ENCODE measurements around the gene PIK3R3. TPM values are rescaled to one million over a fixed set of nuclear protein-coding genes. Genes with fewer than 3 reads are reported as not detected.

The PIK3R3 gene
- polyA plus RNA-seq, 12 donors: 13.2 to 19.9 (median 17.4) TPM; not detected in 1

DNA sequence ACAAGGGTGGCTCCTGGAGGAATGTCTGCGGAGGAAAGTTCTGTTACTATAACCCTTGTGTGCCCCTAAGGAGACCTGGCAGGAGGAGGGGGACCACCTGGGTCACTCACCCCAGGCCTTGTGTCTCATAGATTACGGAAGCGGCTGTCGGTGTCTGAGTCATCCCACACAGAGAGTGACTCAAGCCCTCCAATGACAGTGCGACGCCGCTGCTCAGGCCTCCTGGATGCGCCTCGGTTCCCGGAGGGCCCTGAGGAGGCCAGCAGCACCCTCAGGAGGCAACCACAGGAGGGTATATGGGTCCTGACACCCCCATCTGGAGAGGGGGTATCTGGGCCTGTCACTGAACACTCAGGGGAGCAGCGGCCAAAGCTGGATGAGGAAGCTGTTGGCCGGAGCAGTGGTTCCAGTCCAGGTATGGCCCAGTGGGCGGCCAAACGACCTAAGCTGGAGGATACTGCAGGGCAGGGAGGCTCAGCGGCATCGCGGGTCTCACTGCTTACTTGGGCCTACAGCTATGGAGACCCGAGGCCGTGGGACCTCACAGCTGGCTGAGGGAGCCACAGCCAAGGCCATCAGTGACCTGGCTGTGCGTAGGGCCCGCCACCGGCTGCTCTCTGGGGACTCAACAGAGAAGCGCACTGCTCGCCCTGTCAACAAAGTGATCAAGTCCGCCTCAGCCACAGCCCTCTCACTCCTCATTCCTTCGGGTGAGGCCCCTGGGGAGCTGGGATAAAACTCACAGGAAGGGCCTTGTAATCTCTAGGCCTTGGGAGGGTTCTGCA is 101.4 kb downstream of the PIK3R3 start:
- no peak for DNase-seq

- no peak for DNase-seq
Measured at GRCh38 chr1:46030074-46030870, 102.2 kb downstream of the PIK3R3 start.

DNA sequence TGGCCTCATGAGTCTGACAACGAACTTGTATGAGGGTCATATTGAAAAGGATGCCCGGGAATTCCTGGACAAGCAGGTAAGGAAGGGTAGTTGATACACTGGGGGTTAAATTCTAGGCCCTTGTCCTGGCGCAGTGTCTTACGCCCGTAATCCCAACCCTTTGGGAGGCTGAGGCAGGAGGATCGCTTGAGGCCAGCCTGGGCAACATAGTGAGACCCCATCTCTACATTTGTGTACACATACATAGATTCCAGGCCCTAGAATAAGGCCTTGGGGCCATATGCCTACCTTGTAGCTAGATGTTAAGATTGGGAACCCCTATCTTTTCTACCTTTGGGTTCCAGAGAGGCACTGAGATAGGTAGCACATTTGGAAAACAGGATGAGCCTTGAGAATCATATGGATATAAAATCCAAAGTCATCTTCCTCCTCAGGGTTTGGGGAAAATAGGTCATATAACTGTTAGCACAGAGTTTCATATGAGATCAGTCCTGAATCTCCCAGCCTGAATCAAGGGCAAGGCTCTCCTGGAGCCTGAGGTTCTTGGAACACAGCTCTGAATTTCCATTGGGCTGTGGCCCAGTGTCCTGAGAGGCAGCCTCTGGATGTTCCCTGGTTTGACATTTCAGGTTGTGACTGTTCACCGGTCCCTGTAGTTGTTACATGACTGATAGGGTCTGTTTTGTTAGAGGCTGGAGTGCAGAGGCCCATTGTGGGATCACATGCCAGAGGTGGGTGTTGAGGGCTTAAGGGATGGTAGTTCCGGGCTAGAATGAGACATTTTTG is 104.4 kb downstream of the PIK3R3 start:
- no peak for DNase-seq

DNA sequence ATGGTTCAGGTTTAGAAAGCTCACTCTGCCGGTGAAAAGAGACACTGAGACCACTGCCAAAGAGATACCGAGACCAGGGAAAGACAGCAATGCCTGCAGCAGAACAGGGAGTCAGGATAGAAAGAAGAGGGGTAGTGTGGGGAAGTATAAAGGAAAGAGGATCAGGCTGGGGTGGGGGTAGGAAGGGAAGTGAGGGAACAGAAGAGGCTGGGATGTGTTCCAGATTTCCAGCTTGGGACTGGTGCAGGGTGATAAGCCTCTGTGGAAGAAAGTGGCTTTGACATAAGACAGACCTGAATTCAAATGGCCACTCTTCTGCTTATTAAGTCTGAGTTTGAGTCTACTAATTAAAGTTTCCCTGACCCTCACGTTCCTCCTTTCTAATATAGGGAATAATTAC is 105.9 kb downstream of the PIK3R3 start:
- DNase-seq: no peak

DNA sequence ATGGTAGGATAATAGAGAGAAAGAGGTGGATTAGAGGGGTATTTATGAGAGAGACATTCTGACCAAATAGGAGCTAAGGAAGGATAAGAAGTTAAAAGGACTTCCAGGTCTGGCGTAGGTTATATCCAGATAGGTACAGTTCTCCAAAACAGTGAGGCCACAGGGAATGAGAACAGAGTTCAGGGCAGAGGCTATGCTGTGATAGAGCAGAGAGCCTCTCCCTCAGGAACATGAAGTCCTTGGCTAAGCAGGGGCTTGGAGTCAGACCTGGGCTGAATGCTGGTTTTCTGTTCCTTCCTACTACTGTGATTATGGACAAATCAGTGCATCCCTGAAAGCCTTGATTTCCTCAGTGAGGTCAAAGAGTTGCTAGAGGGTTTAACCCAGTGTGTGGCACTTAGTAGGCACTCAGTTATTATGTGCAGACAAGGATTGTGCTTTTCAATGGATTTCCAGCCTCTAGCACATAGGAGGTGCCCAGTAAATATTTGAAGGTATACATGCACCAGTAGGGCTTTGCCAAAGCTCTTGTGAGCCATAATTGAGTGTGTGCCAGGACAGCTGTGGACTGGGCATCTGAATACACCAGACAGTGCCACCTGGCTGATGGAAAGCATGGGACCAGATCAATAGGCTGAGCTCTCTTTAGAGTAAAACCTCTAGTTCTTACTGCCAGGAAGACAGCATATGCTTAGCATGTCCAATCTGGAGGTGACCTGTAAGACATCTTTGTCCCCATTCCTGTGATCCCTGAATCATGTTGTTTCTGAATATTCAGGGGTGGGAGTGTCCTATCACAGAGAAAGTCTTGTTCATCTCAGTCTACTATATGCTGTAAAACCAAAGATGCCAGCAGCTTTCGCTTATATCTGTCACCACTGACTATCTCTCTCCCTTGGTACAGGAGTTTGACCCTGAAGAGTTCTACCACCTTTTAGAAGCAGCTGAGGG is 111.1 kb downstream of the PIK3R3 start:
- no peak for DNase-seq

- DNase-seq: peak; percentile 17
Measured at GRCh38 chr1:46020010-46020409, 112.4 kb downstream of the PIK3R3 start.

DNA sequence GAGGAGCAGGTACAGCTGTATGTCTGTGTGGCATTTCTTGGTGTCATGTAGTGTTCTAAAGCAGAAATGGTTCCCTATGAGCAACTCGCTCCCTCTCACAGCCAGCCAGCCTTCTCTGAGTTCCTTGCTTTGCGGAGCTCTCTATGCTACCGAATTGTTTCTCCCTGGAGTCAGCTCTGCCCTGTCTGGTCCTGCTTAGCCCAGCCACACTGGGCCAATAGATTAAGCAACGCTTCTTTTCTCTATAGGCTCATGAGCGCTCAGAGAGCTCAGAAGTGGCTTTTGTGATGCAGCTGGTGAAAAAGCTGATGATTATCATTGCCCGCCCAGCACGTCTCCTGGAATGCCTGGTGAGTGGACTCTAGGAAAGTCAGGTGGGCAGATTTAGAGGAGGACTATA is 113.1 kb downstream of the PIK3R3 start:
- no peak for DNase-seq

DNA sequence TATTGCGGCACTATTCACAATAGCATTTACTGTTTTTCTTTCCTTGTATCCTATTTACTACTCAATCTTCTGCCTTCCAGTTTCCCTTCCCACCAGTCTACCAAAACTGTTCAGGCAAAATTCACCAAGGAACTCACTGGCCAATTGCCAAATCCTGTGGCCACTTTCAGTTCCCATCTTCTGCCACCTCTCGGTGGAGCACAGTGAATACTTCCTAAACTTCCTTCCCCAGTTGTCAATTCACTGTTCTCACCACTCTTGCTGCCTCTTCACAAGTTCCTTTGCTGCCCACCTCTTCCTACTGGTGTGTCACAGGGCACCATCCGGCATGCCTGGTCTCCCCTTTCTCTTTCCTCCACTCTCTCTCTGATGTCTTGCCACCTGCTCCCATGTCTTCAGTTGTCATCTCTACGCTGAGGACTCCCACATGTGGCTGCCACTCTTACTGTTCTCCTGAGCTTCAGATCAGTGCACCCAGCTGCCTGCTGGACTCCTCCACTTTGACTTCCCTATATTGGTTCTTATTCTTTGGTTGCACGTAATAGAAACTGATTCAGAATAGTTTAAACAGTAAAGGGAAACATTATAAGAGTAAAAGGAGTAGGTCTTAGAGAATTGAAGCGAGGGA is 114.4 kb downstream of the PIK3R3 start:
- no peak for DNase-seq

- DNase-seq: no peak
Measured at GRCh38 chr1:46013581-46013980, 118.8 kb downstream of the PIK3R3 start.

- DNase-seq: no peak
Measured at GRCh38 chr1:46012236-46012635, 120.2 kb downstream of the PIK3R3 start.

DNA sequence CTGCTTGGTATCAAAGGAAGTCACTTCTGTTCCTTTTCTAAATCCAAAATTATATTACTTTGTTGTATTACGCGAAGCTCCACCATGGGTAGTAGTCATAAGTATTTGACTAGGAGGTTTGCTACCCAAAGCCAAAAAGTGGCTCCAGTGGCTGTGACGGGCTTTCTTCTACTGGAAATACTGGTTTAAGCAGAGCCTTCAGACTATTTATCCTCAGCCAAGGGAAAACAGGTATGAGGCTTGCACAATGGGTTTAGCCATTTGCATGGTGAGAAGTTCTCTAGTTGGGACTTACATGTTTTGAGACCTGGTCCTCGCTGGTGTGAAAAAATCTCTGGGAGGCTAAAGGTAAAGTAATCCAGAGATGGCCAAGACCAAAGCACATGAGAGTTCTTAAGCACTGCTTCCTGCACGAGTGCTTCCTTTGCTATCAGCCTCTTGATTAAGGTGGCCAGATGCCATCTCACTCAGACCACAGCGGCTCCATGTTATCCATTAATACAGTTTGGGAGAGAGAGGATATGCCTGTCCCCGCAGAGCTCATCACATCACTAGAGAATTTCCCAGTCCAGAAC is 121.2 kb downstream of the PIK3R3 start:
- no peak for DNase-seq

GRCh38 chr1:46010611-46011010 is 121.8 kb downstream of the PIK3R3 start:
- DNase-seq: no peak

DNA sequence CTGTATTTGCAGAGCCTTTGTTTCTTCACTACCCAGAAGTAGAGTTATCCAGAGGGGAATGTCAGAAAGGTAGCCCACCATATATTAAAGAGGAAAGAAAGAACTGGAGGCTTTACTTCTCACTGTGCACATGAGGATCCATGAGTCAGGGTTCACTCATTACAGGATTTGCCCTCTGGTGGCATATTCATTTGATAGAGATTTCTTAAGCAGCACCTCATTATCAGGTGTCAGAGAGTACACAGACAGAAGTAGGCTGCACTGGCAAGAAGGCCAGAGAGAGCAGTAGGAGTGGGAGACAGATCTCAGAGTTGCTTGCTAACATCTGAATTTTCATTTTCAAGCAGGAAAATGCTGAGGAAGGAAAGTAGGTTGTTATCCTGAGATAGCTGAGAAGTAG is 123.8 kb downstream of the PIK3R3 start:
- no peak for DNase-seq

GRCh38 chr1:46005594-46005993 is 126.8 kb downstream of the PIK3R3 start:
- DNase-seq: no peak

GRCh38 chr1:46004492-46004891 is 127.9 kb downstream of the PIK3R3 start:
- DNase-seq: no peak

- no peak for DNase-seq
Measured at GRCh38 chr1:46003315-46003714, 129.1 kb downstream of the PIK3R3 start.

DNA sequence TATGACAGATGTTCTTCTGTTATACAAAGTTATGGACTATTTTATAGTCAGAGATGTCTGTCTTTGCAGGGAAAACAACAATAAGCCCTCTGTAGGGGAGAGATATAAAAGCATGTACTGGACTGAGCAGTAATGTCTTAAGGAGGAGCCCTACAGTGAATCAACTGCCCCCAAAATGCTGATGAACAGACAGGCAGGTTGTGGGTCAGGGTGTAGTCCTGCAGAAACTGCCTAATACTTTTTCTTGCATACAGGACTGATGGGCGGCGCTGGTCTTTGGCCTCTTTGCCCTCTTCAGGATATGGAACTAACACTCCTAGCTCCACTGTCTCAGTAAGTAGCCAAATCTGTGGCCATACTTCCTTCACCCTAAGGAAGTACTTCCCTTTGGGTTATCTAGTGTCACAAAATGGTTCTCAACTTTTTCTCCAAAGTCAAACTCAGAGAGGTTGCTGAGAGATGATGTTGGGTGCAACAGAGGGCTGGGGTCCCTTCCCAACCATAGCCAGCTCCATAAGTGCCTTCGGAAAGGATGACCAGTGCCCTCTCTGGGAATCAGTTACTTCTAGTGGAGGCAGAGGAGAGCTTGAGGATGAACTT is 129.8 kb downstream of the PIK3R3 start:
- no peak for DNase-seq

DNA sequence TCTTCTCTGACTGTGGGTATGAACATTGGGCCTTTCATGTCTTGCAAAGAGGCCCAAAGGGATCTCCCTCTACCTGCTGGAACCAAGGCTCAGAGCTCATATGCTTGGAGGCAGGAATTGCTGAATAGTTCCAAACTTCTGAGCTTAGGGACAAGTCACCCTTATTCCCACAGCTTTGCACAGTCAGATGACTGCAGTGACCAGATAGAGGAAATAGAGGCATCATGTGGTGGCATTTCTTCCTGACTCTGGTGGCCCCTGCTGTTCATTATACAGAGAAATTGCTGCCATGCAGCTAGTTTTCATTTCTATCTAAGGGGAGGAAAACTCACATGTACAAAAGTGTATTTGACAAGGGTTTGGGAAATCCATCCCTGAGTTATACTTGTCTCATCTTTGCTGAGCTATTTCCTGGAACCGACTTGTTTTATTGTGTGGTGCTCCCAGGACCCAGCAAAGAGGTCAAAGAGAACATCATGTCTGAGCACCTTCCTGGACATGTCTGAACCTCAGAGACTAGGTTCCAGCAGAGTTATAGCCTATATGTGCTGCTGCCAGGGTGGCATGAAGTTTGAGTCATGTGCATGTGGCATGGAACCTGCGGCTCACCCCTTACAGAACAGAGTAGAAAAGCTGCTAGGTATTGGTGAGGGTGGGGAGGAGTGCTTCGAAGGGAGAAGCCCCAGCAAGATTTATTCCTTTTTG is 131.2 kb downstream of the PIK3R3 start:
- no peak for DNase-seq

- DNase-seq: no peak
Measured at GRCh38 chr1:45999507-45999906, 132.9 kb downstream of the PIK3R3 start.
